AG04450 (cell line): ENCODE data around the gene MAP2K5. TPM values are rescaled to one million over a fixed set of nuclear protein-coding genes. Genes with fewer than 3 reads are reported as not detected.

Source experiments
- CTCF ChIA-PET: fragments of 300-600, 350-600 bp; formaldehyde crosslinking; extraction: SDS; loops from one replicate; lab custom pipeline; 2022; ENCODE audit warnings: antibody characterized with exemption, inconsistent platforms; lab: Charles Lee
- POLR2A ChIA-PET: fragments of 350-600 bp; formaldehyde crosslinking; extraction: SDS; loops from one replicate; lab custom pipeline; 2021; ENCODE audit warnings: antibody characterized with exemption, inconsistent platforms; lab: Yijun Ruan, JAX
- DNase-seq: peaks from one replicate; pipeline ENCODE4 v3.0.0-alpha.2; 2011; ENCODE audit warnings: low read depth, low spot score
- H3K27ac ChIP-seq: one replicate; pipeline ENCODE4 v1.5.1; 2012; ENCODE audit warnings: low read depth, low read length, control low read depth
- H3K27me3 ChIP-seq: one replicate; pipeline ENCODE4 v1.6.0; 2012; ENCODE audit warnings: low read length; ENCODE audit not compliant: control insufficient read depth, insufficient read depth
- H3K4me3 ChIP-seq: 2 replicates; pipeline ENCODE4 v1.5.1; 2011; ENCODE audit warnings: mild to moderate bottlenecking, low read depth, low read length, control low read depth
- H3K9me3 ChIP-seq: 2 replicates; pipeline ENCODE4 v1.5.1; 2012; ENCODE audit warnings: low read length; ENCODE audit not compliant: control insufficient read depth, insufficient read depth
- polyA plus RNA-seq: library from polyadenylated mRNA; depleted of rRNA; stranded (reverse); fragments of >200 nt; gene quantifications from 2 replicates; pipeline ENCODE4 v1.2.3, GENCODE V29; 2011
- TF ChIP-seq, protein P1 (sequence below): IDR thresholded peaks from 2 replicates; pipeline ENCODE4 v1.5.1; 2011; ENCODE audit warnings: low read depth, low read length, control low read depth, inconsistent platforms

Gene MAP2K5
- polyA plus RNA-seq, 1 experiment: 5.4 TPM

- DNase-seq: no peak
- H3K27ac ChIP-seq: peak within 1 kb of the TSS; percentile 90
- POLR2A ChIA-PET: interaction anchor here (0.5 to 1.5 kb wide), 3 partner anchors 11 to 265 kb away, joined by 3 read pairs; no protein-coding TSS in a partner anchor
- no peaks in the 10 kb centered on the region; the same call in 1 of the 2 replicates for H3K9me3 ChIP-seq
- H3K4me3 ChIP-seq: peak within 1 kb of the TSS; percentile 82
- TF ChIP-seq, protein P1, sequence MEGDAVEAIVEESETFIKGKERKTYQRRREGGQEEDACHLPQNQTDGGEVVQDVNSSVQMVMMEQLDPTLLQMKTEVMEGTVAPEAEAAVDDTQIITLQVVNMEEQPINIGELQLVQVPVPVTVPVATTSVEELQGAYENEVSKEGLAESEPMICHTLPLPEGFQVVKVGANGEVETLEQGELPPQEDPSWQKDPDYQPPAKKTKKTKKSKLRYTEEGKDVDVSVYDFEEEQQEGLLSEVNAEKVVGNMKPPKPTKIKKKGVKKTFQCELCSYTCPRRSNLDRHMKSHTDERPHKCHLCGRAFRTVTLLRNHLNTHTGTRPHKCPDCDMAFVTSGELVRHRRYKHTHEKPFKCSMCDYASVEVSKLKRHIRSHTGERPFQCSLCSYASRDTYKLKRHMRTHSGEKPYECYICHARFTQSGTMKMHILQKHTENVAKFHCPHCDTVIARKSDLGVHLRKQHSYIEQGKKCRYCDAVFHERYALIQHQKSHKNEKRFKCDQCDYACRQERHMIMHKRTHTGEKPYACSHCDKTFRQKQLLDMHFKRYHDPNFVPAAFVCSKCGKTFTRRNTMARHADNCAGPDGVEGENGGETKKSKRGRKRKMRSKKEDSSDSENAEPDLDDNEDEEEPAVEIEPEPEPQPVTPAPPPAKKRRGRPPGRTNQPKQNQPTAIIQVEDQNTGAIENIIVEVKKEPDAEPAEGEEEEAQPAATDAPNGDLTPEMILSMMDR: 0 out of 2 replicates have a peak, but pooled peaks have one; percentile 10
- CTCF ChIA-PET: interaction anchor here (0.6 to 1.3 kb wide), 5 partner anchors 9 to 1525 kb away, joined by 3 to 5 read pairs (median 3); no protein-coding TSS in a partner anchor
- H3K27me3 ChIP-seq: no peaks in the 10 kb centered on the region
Observed at GRCh38 chr15:67521029-67521782, 21.3 kb upstream of the MAP2K5 start, which contains the start of gene C15orf61. TSS of gene C15orf61 (plus strand) at chr15:67521131. CDS start at chr15:67521249, 118 bp downstream.

DNA sequence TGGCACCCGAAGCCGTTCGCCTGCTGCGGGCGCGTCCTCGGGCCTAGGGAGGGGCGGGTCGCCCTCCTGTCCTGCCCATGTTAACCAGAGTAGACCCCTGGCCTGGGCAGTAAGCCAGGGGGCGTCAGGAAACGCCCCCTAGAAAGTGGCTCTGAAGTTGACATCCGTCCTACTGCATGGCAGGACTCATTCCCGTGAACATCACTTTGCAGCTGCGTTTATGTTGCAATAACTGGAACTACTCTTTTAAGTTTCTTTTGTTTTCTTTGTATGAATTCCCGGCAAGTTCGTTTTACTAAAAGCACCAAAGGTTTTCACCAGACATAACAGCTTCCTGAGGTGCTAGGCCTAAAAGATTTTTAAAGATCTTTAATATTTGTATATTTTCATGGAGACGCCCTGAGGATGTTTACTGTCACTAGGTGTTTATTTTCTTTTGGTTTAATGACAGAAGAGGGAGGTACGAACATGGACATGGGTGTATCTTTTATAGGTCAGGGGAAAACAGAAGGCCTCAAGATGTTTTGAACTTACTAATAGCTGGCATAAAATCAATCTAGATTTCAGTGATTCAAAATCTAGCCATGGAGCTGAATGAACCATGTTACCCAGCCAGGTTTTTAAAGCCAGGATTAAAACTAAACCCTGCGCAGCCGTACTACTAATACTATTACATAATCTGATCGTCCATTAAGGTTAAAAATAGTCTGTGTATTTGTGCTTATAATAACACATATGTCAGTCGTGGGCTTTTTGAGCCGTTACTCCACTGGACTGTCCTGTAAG lies 20.5 kb upstream of the MAP2K5 start:
- ChIA-PET POLR2A (interaction anchor here (0.5 to 1.5 kb wide), 4 partner anchors 11 to 264 kb away, joined by 3 to 4 read pairs (median 3); partner anchors contain the start of gene MAP2K5), CTCF (interaction anchor here (0.8 to 1.3 kb wide), 3 partner anchors 21 to 314 kb away, joined by 3 to 5 read pairs (median 4); no protein-coding TSS in a partner anchor)
- no peak for DNase-seq
- peak overlapping the region; percentile 90 for H3K27ac ChIP-seq
- H3K4me3 ChIP-seq: peak overlapping the region; percentile 82
- no peaks in the 10 kb centered on the region for H3K27me3 ChIP-seq
- no peaks in the 10 kb centered on the region; the same call in 1 of the 2 replicates for H3K9me3 ChIP-seq
- TF ChIP-seq, protein P1: no peak

DNA sequence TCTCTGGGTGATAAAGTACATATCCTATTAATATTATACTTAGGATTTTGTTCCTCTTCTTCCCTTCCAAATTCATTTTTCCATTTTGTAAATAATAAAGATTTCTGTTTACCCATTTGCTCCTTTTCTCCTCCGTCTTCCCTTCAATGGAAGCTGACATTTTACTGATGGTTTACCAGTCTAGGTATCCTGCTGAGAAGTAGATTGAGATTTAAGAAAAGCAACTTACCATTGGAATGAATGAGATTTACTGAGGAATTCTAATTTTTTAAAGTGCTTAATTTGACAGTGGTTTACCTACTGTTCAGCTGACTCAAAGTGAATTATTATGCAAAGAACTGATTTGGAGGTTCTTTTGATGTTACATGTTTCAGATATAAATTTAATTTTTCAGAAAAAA lies 19.2 kb upstream of the MAP2K5 start:
- Histone ChIP-seq H3K9me3 (no peaks in the 10 kb centered on the region; the same call in 1 of the 2 replicates), H3K4me3 (peak overlapping the region; percentile 82; the same call in 1 of the 2 replicates), H3K27ac (no peak overlapping the region), H3K27me3 (no peaks in the 10 kb centered on the region)
- POLR2A ChIA-PET: no interaction called here
- no peak for DNase-seq
- TF ChIP-seq, protein P1: no peak
- CTCF ChIA-PET: no interaction called here

DNA sequence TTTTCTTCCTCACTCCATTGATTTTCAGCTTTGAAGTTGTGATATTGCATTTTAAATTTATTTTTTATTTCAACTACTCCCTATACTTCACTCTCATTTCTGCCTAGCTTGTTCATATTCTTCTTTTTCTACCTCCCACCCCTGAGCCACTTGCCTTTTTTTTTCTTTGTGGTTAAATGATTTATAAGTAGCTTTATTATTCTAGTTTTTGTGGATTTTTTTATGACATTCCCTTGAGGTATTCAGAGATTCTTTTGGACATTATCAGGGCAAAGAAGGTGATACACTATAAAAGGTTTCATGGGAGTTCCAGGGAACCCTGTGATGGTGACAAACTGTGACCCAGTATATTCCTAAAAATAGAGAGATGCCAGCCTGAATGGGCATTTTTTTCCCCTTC lies 18.3 kb upstream of the MAP2K5 start:
- ChIA-PET CTCF (interaction anchor here (0.7 kb wide), 1 partner anchor 308 kb away, joined by 3 read pairs; no protein-coding TSS in a partner anchor), POLR2A (no interaction called here)
- no peak overlapping the region for H3K4me3 ChIP-seq
- no peak overlapping the region for H3K27ac ChIP-seq
- H3K27me3 ChIP-seq: no peaks in the 10 kb centered on the region
- no peaks in the 10 kb centered on the region; the same call in 1 of the 2 replicates for H3K9me3 ChIP-seq
- TF ChIP-seq, protein P1: no peak
- DNase-seq: no peak
